Measurements from ENCODE around the gene THAP2.

The THAP2 gene

DNA sequence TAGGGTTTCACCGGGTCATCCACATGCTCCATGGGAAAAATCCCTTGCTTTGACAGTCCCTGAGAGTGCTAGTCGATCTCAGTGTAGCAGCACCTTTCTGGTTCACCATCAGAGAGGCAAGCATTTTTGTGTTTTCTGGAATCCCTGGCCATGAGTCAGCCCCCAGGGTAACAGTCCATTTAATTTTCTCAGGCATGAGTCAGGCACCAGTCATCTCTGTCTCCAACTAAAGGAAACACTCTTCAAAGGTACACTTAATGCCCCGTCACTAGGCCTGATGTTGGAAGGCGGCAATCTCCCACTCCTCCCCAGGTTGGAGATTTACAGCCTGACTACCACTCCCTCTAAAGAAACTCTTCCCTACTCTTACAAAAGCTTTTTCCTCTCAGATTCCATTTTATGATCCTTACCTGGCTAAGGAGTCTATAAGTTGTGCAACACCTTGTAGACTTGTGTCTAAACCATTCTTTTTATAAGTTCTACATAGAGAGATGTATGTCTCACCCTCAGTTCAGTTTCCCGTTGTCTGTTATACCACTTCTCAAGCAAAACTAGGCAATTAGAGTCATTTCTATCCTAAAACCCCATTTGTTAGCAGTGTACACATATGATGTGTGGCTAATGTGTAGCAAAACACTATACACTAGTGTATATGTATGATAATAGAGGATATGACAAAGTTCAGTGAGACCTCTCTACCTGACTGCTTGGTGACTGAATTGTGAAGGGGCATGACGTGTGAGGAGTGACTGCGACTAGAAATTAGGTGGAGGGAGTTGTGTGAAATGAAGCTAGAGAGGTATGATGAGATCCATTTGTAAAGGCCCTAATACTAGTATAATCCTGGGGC is 46.4 kb downstream of the THAP2 start:
- DNase-seq = no peak

DNA sequence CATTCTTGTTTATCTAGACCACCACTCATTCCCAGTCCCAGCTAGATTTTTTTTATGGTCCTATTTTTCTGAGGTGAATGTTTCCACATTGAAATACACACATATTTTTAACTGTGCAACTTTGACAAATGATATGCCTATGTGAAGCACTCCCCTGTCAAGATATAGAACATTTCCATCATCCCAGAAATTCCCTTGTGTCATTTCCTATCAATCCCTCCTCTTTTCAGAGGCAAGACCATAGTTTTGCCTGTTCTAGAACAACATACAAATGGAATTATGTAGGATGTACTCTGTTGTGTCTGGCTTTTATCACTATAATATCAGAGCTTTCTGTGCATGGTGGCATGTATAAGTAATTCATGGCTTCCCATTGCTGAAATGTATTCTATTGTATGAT is 54.5 kb downstream of the THAP2 start:
- no peak for DNase-seq

DNA sequence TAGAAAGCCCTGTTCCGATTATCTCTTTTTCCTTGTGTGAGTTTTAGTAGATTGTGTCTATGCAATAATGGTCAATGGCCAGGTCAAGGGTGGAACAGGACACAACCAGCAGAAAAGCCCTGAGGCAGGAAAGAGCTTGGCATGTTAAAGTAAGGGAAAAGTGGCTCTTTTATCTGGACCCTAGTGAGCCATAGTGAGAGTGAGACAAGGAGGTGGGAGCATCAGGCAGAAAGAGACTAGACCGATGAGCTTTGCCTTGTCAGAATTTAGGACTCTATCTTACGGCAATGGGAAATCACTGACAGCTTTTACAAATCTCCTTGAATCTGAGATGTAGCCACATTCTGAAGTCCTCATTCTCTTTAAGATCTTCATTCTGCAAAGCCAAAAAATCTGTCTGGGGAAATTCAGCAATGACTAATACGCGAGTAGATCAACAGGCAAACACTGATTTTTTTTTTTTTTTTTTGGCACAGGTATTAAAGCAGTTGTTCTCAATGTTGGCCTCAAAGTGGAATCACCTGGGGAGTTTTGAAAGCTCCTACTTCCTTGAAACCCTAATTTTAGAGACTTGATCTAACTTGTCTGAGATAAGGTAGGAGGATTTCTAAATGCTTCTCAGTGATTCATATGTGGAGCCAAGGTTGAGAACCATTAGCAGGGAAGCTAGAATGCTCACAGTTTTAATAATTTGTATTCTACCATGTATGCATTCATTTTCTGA is 55.7 kb downstream of the THAP2 start:
- DNase-seq = no peak

DNA sequence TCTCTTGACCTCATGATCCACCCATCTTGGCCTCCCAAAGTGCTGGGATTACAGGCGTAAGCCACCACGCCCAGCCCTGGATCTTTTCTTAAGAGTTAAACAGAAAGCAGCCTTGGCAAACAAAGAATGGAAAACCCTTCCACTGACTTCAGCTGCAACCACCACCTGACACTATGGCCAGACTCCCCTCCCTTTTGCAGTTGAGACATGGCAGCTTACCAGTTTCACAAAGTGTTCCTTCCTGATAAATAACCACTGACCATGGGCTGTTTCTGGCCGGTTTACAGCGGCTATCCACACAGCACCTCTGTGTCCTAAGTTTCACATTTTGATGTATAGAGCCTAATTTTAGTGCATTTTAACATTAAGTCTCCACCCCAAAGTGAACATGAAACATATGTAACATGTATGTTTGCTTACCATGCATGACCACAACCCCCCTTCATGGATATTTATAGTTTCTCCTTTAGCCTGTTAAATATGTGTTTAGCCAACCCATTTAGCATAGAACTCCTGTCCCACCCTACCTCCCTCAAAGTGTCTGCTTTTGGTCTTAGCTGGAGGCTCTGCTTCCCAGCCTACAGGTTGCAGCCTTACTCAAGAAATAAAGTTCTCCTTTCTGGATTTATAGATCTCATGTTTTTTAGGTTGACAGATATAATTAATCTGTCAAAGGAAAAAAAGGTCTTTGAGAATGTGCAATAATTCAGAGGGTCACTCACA is 57.8 kb downstream of the THAP2 start:
- no peak for DNase-seq

DNA sequence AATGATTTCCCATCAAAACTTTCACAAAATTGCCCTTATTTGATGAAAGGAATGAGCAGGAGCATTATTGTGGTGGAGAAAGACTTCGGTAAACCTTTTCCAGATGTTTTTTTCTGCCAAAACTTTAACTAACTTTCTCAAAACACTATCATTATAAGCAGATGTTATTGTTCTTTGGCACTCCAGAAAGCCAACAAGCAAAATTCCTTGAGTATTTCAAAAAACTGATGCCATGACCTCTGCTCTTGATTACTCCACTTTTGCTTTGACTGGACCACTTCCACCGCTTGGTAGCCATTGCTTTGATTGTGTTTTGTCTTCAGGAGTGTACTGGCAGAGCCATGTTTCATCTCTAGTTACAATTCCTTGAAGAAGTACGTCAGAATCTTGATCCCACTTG is 60.9 kb downstream of the THAP2 start:
- DNase-seq = no peak

DNA sequence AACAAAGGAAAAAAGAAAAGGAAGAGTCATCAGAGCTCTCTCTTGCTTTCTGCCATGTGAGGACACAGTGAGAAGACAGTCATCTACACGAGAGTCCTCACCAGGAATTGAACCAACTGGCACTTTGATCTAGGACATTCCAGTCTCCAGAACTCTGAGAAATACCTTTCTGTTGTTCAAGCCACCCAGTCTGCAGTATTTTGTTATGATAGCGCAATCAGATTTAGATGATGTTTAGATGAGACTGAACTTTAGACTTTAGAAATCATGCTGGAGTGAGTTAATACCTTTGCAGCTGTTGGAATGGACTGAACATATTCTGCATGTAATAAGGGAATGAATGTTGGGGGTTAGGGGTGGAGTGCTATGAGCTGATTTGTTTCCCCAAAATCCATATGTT is 62.4 kb downstream of the THAP2 start:
- no peak for DNase-seq

DNA sequence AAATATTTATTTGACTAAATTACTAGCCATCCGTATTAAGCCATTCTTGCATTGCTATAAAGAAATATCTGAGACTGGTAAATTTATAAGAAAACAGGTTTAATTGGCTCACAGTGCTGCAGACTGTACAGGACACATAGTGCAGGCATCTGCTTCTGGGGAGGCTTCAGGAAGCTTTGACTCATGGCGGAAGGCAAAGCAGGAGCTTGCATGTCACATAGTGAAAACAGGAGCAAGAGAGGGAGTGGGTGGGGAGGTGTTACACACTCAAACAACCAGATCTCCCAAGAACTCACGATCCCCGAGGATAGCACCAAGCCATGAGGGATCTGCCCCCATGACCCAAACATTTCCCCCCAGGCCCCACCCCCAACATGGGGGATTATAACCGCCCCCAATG is 63.9 kb downstream of the THAP2 start:
- no peak for DNase-seq
